Stimulated activated CD4-positive, alpha-beta T cell treated with anti-CD3 and anti-CD28 coated beads, Interleukin-4, amount 100 ng/mL, for 24 hours (primary cell): ENCODE measurements around the gene RALGDS.
A peak's percentile ranks its signal among the peaks of the same experiment; 100 is the strongest.

ENCODE experiments used
- DNase-seq: peaks from one replicate; pipeline ENCODE4 v3.0.0-alpha.2; 2020

Gene RALGDS

GRCh38 chr9:133149130-133150015 lies 28.3 kb upstream of the RALGDS start:
- DNase-seq: peak; percentile 82

DNA sequence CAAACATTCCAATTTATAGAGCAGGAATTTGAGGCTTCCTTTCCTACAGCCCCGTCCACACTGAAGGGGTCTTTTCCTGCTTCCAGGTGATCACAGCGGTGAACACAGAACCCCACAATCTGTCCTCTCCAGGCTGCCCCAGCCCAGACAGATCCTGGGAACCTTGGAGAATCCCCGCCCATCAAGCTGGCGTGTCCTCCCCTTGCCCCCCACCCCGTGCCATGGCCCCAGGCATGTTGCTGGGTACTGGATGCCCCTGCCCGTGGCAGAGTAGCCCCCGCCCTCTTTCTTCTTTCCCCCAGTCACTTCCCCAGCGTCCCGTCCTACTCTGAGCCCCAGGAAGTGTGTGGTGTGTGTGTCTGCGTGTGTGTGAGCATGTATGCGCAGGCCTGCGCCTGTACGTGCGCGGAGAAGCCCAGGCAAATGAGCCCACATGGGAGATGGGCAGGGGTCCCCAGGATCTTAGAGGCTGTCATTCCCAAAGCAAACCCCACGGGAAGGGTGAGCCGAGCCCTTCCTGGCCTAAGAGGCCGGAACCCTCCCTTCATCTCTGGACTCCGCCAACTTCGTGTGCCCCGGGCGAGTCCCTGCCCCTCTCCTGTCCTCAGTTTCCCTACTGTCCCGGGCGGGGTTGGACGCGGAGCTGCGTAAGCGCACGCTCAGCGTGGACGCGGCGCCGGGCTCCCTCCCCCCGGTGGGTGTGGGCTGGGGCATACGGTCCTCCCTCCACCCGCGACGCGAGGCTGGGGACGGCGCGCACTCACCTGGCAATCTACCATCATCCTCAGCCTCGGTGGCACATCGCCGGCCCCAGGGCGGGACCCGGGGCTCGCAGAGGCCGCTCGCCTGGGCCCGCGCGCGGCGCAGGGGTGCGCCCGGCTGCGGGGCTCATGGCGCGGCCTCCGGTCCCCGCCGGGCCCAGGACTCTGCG lies 27.4 kb upstream of the RALGDS start:
- peak; percentile 61 for DNase-seq

DNA sequence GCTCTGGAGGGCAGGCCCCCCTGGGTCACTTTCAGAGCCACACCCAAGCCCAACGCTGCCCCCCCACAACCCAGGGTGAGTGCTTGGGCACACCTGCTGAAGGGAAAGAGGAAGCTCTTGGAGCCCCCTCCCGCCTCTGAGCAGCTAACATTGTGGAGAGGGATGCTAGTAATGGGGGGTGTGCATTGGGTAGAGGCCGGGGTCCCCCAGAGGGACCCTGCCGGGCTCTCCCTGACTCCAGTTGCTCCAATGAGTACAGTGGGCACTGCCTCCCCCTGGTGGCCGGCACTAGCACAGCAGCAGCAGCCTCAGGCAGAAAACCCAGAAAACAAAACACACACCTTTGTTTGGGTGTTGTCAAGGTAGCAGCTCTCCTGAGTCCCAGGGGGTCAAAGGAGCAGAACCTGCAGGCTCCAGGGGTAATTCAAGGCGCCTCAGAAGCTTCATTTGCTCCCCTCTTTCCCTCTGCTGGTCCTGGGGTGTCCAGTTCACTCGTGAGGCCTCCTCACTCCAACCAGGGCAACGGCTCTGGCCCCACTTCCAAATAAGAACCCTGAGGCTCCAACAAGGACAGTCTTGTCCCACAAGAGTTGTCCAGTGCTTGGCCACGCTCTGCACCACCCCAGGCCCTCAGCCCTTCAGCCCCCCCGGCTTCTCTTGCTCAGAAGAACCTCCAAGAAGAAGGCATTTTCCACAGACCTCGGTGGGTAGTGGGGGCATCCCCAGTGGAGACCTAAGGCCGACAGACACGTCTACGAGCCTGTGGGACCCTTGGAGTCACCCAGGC lies 26.6 kb upstream of the RALGDS start:
- DNase-seq: peak; percentile 86

GRCh38 chr9:133146746-133147411 lies 25.8 kb upstream of the RALGDS start:
- no peak for DNase-seq

DNA sequence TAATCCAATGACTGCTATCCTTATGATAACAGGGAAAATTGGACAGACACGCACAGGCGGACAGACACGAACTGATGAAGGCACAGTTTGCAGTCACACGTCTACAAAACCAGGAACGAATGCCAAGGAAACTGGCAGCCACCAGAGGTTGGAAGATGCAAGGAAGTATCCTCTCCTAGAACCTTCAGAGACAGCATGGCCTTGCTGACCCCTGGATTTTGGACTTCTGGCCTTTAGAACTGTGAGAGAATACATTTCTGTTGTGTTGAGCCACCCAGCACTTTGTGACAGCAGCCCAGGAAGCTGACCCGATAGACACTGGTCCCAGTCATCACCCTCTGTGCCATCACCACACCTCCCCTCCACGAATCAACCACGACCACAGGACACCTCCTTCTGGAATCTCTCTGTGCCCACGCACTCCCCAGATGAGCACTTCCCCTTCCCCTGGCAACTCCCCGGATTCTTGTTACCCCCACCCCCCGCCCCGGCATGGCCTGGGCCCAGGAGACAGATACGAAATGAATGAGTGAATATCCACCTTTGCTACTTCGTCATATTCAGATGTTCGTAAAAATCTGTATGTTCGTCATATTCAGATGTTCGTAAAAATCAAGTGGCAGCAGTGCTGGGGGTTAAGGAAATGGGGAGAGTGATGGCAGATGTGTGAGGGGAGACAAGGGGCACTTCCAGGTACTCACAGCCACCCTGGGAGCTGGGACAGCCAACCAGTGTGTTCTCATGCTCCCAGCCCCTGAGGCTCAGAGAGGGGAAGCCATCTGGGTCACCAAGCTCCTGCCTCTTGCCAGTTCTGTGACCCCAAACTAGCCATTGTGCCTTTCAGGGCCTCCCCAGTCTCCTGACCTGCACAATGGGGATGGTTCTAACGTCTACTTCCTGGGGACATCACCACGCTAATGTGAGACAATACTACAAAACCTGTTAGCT lies 24.1 kb upstream of the RALGDS start:
- DNase-seq: no peak

GRCh38 chr9:133144142-133144903 lies 23.3 kb upstream of the RALGDS start:
- peak; percentile 93 for DNase-seq

- DNase-seq: no peak
Observed at GRCh38 chr9:133143639-133144141, 22.6 kb upstream of the RALGDS start.

DNA sequence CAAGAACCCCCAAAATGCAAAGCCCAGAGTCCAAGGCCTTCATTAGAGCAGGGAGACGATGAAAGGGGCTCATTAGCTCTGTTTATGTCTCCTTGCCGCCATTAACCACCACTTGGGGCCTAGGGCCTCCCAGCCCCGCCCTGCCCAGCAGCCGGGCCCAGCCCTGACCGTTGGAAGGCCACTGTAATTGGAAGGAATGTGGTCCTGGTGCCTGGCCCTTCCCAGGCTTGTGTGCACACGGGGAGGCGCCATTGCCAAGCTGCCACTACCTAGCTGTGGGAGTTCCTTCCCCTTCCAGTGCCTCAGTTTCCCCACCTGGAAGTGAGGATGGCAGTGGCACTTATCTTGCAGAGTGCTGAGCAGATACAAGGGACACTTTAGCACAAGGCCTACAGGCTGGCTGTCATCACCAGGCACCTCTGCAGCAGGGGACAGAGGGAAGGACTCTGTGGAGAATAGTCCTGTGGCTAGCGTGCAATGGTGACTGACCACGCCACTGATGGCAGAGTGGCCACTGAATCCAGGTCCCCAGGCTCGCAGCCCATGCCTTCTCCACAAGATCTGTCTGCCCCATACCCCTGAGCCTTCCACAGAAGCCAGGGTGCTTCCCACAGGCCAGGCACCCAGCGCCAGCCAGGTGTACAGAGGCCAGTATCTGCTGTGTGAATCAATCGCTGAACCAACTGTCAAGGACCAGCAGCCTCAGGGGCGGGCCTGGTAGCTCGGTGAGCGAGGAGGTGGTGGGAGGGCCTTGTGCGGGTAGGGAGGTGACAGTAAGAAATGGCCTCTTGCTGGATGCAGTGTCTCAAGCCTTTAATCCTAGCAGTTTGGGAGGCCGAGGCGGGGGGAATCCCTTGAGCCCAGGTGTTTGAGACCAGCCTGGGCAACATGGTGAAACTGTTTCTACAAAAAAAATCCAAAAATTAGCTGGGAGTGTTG lies 21.9 kb upstream of the RALGDS start:
- peak; percentile 47 for DNase-seq

DNA sequence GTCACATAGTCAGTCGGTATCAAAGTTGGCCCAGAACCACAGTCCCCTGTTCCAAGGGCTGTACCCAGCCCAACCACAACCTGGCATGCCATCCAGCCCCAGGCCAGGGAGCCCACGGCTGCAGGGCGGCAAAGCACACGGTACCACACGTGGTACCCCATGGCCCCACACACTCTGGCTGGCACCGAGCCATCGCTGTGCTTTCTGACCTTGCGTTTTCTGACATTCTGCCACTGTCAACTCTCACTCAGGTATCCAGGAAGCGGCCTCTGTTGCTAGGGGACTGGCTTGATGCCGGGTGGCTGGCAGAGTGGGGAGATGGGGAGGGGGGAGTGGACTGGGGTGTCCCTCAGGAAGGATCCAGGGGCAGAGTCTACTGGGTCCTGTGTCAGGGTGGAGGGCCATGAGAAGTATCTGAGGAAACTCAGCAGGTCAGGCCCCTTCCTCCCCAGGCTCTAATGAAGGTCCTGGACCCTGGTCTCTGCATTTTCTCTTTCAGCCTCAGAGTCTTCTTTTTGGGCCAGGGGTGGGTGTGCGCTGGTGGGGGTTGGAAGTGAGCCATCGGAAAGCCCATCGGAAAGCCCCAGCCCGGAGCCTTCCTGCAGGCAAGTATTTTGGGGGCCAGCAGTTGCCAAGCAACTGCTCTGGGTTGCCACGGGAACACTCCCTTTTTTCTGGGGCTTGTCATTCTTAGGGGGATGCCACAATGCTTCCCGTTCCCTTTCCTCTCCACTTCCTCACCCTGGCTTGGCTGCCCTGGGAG lies 21.0 kb upstream of the RALGDS start:
- peak; percentile 73 for DNase-seq

- no peak for DNase-seq
Observed at GRCh38 chr9:133140606-133141005, 19.6 kb upstream of the RALGDS start.

- no peak for DNase-seq
Observed at GRCh38 chr9:133140174-133140505, 19.1 kb upstream of the RALGDS start.

- no peak for DNase-seq
Observed at GRCh38 chr9:133139246-133140173, 18.5 kb upstream of the RALGDS start.

DNA sequence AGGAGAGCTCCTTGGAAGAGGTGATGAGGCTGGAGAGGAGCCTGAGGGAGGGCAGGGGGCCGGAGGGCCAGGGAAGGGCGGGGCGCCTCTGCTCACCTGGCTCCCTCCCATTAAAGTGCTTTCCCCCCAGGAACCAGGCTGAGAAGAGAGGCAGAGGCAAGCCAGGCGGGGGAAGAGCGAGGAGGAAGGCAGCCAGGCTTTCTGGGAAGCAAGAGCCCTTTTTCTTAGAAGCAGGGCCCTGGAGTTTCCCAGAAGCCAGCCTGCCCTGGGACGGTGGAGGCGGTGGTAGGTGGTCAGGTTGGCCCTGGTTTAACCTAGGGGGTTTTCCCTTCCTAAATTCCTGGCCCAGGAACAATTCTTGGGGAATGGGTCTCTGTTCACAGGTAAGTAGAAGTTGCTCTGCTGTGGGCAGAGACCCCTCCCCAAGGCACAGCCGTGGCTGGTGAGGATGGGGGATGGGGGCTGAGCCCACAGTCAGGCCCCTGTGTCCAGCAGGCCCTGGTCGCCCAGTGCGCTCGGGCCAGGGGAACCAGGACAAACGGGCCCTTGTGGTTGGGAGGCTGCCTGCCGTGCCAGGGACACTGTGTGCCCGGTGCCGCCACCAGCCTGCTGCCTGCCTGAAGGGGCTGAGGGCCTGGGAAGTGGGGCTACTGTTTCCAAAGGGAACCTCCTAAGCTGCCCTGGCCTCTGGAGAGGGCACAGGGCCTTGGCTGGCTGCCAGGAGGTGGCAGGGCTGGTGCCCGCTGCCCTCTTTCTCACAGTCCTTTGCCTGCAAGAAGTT lies 16.6 kb upstream of the RALGDS start:
- no peak for DNase-seq

- DNase-seq: peak; percentile 78
Observed at GRCh38 chr9:133135146-133135745, 14.2 kb upstream of the RALGDS start.

DNA sequence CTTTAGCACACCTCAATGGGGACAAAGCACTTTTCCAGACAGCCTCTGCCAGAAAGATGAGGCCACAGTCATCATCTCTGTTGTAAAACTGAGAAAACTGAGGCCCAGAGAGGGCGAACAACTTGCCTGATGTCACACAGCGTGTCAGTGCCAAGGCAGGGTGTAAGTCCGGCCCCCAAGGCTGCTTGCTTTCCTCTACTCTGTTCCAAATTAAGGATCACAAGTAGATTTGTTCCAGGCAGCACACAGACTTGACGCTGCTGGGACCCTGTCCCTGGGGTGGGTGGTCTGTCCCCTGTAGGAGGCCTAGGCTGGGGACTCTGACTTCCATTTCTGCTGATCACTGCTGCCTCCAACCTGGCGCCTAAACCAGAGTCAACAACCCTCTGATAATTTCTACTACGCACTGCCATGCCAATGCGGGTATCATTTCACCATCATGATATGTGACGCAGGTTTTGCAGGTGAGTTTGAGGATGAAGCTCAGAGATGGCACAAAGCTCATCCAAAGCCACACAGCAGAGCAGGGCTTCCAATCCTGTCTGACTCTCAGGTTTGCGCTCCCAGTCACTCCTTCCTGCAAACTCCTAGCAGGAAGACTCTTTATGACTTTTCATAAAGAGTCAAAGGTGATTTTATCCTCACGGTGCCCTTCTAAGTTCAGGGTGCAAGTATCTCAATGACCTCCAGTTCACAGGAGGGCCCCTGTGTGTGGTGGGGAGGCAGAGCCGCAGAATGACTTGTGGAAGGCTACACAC lies 13.5 kb upstream of the RALGDS start:
- peak; percentile 43 for DNase-seq
